Tibial nerve (tissue), 4 donors: ENCODE measurements around the gene SEPTIN8. TPM values are rescaled to one million over a fixed set of nuclear protein-coding genes. Genes with fewer than 3 reads are reported as not detected.

Experiments
- DNase-seq, 2 donors: peaks; one replicate each; pipeline ENCODE4 v3.0.0-alpha.2; 2019; ENCODE audit warnings: low spot score in 2 of 2
- H3K27ac ChIP-seq, 4 donors: fragments of 200-600 bp; sonication (generic) in 3 of 4; one replicate each; pipeline ENCODE4 v1.5.1; 2017 to 2019; ENCODE audit warnings: mild to moderate bottlenecking in 1 of 4
- H3K27me3 ChIP-seq, 2 donors: fragments of 200-600 bp; sonication (generic) in 1 of 2; one replicate each; pipeline versions ENCODE4 v1.5.1 to v1.6.0; 2017 to 2019
- H3K36me3 ChIP-seq, 3 donors: fragments of 200-600 bp; sonication (generic); one replicate each; pipeline ENCODE4 v1.5.1; 2018 to 2019
- H3K4me1 ChIP-seq, 4 donors: fragments of 200-600 bp; sonication (generic) in 3 of 4; one replicate each; pipeline ENCODE4 v1.5.1; 2017 to 2019
- H3K4me3 ChIP-seq, 4 donors: fragments of 200-600 bp; sonication (generic) in 3 of 4; one replicate each; pipeline ENCODE4 v1.5.1; 2017 to 2019; ENCODE audit warnings: mild to moderate bottlenecking in 1 of 4, moderate library complexity in 1 of 4
- H3K9me3 ChIP-seq, 4 donors: fragments of 200-600 bp; sonication (generic) in 3 of 4; one replicate each; pipeline ENCODE4 v1.5.1; 2017 to 2019
- CTCF ChIP-seq, 5 experiments: fragments of 200-600 bp in 3 of 5; fragments of 450-650 bp in 2 of 5; sonication (generic) in 3 of 5; IDR thresholded peaks; one replicate each; pipeline ENCODE4 v1.5.1; 2016 to 2019; ENCODE audit warnings: antibody characterized with exemption in 5 of 5, mild to moderate bottlenecking in 3 of 5, moderate library complexity in 2 of 5
- EP300 ChIP-seq, 2 donors: sonication (generic); formaldehyde crosslinking; IDR thresholded peaks; one replicate each; pipeline ENCODE4 v1.6.1; 2017; ENCODE audit warnings: antibody characterized with exemption in 2 of 2, mild to moderate bottlenecking in 1 of 2
- POLR2A ChIP-seq, 2 donors: fragments of 450-650 bp; IDR thresholded peaks; one replicate each; pipeline ENCODE4 v1.6.1; 2017; ENCODE audit warnings: antibody characterized with exemption in 2 of 2, mild to moderate bottlenecking in 2 of 2, moderate library complexity in 2 of 2
- WGBS, 2 donors: methylation state at CpG; one replicate each; pipeline ENCODE4 v1.1.5; 2018; 5-methylcytosine and 5-hydroxymethylcytosine counted together
- total RNA-seq, 4 donors: library from RNA; depleted of rRNA; stranded (reverse); fragments of >200 nt; gene quantifications; one replicate each; pipeline ENCODE4 v1.1.0, GENCODE V29; 2016

Gene SEPTIN8
- total RNA-seq, 4 donors from 2014 or later = 38.5 to 48.3 (median 44.2) TPM

GRCh38 chr5:132815454-132815853 is 38.4 kb upstream of the SEPTIN8 start:
- Histone ChIP-seq H3K4me3 (no peak overlapping the region), H3K27ac (no peak overlapping the region), H3K9me3 (no peaks in the 10 kb centered on the region), H3K27me3 (peaks cover 5 to 64% of the 10 kb centered on the region in 2 donors), H3K36me3 (no peaks in the 10 kb centered on the region), H3K4me1 (peaks cover 0 to 31% (median 11%) of the 10 kb centered on the region in 4 donors)
- 90 to 93% methylated on average over 1 of the region's 1 CpG for WGBS, 2 donors
- no peak for TF ChIP-seq EP300 (IDR thresholded peaks at IDR 0.05)
- no peak for TF ChIP-seq CTCF (IDR thresholded peaks at IDR 0.05)
- TF ChIP-seq POLR2A (IDR thresholded peaks at IDR 0.05) = no peak
- DNase-seq = no peak

- no peaks in the 10 kb centered on the region for H3K9me3 ChIP-seq
- H3K27me3 ChIP-seq = peaks cover 5 to 66% of the 10 kb centered on the region in 2 donors
- WGBS, 2 donors = 79 to 90% methylated on average over 36 to 54 of the region's 81 CpGs
- H3K4me3 ChIP-seq = peak overlapping the region in 2 of 4 donors; percentile 44 to 49
- TF ChIP-seq EP300 (IDR thresholded peaks at IDR 0.05) (no peak), POLR2A (IDR thresholded peaks at IDR 0.05) (no peak), CTCF (IDR thresholded peaks at IDR 0.05) (no peak)
- no peaks in the 10 kb centered on the region for H3K36me3 ChIP-seq
- H3K4me1 ChIP-seq = peaks cover 0 to 23% (median 7%) of the 10 kb centered on the region in 4 donors
- peak overlapping the region in 2 of 4 donors; percentile 76 to 82 for H3K27ac ChIP-seq
- DNase-seq = no peak
Measured at GRCh38 chr5:132814503-132815294, 37.7 kb upstream of the SEPTIN8 start.

GRCh38 chr5:132813599-132814502 is 36.8 kb upstream of the SEPTIN8 start:
- WGBS, 2 donors = 4% methylated on average over 27 to 53 of the region's 110 CpGs
- Histone ChIP-seq H3K36me3 (no peaks in the 10 kb centered on the region), H3K27me3 (peaks cover 5 to 66% of the 10 kb centered on the region in 2 donors), H3K4me1 (peaks cover 0 to 19% (median 3%) of the 10 kb centered on the region in 4 donors), H3K4me3 (peak overlapping the region in 3 of 4 donors; percentile 16 to 49 (median 44)), H3K9me3 (no peaks in the 10 kb centered on the region), H3K27ac (peak overlapping the region in 3 of 4 donors; percentile 5 to 82 (median 76))
- no peak for TF ChIP-seq POLR2A (IDR thresholded peaks at IDR 0.05)
- TF ChIP-seq CTCF (IDR thresholded peaks at IDR 0.05) = peak in 1 of 5 experiments; percentile 14
- no peak for TF ChIP-seq EP300 (IDR thresholded peaks at IDR 0.05)
- DNase-seq = no peak

- H3K9me3 ChIP-seq = no peaks in the 10 kb centered on the region
- H3K27me3 ChIP-seq = peaks cover 5 to 64% of the 10 kb centered on the region in 2 donors
- no peak for TF ChIP-seq POLR2A (IDR thresholded peaks at IDR 0.05)
- TF ChIP-seq EP300 (IDR thresholded peaks at IDR 0.05) = no peak
- no peak for TF ChIP-seq CTCF (IDR thresholded peaks at IDR 0.05)
- H3K4me1 ChIP-seq = peaks cover 0 to 19% (median 3%) of the 10 kb centered on the region in 4 donors
- 7 to 8% methylated on average over 26 to 34 of the region's 68 CpGs for WGBS, 2 donors
- peak within 1 kb of the TSS in 3 of 4 donors; percentile 5 to 82 (median 76) for H3K27ac ChIP-seq
- peak within 1 kb of the TSS in 3 of 4 donors; percentile 16 to 49 (median 44) for H3K4me3 ChIP-seq
- H3K36me3 ChIP-seq = no peaks in the 10 kb centered on the region
- DNase-seq = no peak
Measured at GRCh38 chr5:132812781-132813598, 36.0 kb upstream of the SEPTIN8 start, which contains the start of gene SOWAHA. TSS of gene SOWAHA (plus strand) at chr5:132813302. CDS start at chr5:132813622, 320 bp downstream.
